Lower leg skin (tissue), 3 donors: Measurements from ENCODE around the gene GRIN2A.

ENCODE experiments used
- CTCF ChIP-seq, 3 donors: fragments of 450-650 bp; IDR thresholded peaks; one replicate each; pipeline ENCODE4 v1.5.1; 2016; ENCODE audit warnings: antibody characterized with exemption in 3 of 3, mild to moderate bottlenecking in 3 of 3, moderate library complexity in 2 of 3
- POLR2A ChIP-seq, 2 donors: fragments of 450-650 bp; IDR thresholded peaks; one replicate each; pipeline ENCODE4 v1.6.1; 2016 to 2017; ENCODE audit warnings: antibody characterized with exemption in 2 of 2, mild to moderate bottlenecking in 1 of 2, moderate library complexity in 1 of 2

GRCh38 chr16:9895817-9896216 is 286.4 kb downstream of the GRIN2A start:
- TF ChIP-seq CTCF (IDR thresholded peaks at IDR 0.05) (no peak), POLR2A (IDR thresholded peaks at IDR 0.05) (no peak)
